Stomach (tissue), 9 donors: ENCODE results near the gene EYA3. TPM values are rescaled to one million over a fixed set of nuclear protein-coding genes. Genes with fewer than 3 reads are reported as not detected.

Source experiments
- DNase-seq, 2 donors: peaks; one replicate each; pipeline versions ENCODE4 v3.0.0 to v3.0.0-alpha.2; 2013 to 2019
- H3K27ac ChIP-seq, 5 donors: fragments of 200-600 bp in 4 of 5; sonication (generic) in 4 of 5; one replicate each; pipeline ENCODE4 v1.5.1; 2013 to 2019; ENCODE audit warnings: mild to moderate bottlenecking in 1 of 5, moderate library complexity in 1 of 5
- H3K27me3 ChIP-seq, 3 donors: fragments of 200-600 bp; sonication (generic); one replicate each; pipeline ENCODE4 v1.5.1; 2017 to 2019; ENCODE audit warnings: mixed run types in 1 of 3
- H3K36me3 ChIP-seq, 4 donors: fragments of 200-600 bp; sonication (generic); 1 replicate in 3 of 4; 2 replicates in 1 of 4; pipeline ENCODE4 v1.5.1; 2016 to 2019
- H3K4me1 ChIP-seq, 4 donors: fragments of 200-600 bp; sonication (generic); one replicate each; pipeline ENCODE4 v1.5.1; 2016 to 2019
- H3K4me3 ChIP-seq, 4 donors: fragments of 200-600 bp; sonication (generic) in 3 of 4; one replicate each; pipeline ENCODE4 v1.5.1; 2016 to 2019; ENCODE audit warnings: mild to moderate bottlenecking in 1 of 4
- H3K9me3 ChIP-seq, 4 donors: fragments of 200-600 bp; sonication (generic); one replicate each; pipeline ENCODE4 v1.5.1; 2016 to 2019
- EP300 ChIP-seq: sonication (generic); formaldehyde crosslinking; IDR thresholded peaks from one replicate; pipeline ENCODE4 v1.6.1; 2017; ENCODE audit warnings: antibody characterized with exemption
- POLR2A ChIP-seq, 4 donors: fragments of 450-650 bp; IDR thresholded peaks; one replicate each; pipeline ENCODE4 v1.6.1; 2016; ENCODE audit warnings: antibody characterized with exemption in 4 of 4, control low read depth in 2 of 4, mild to moderate bottlenecking in 1 of 4, moderate library complexity in 1 of 4
- POLR2AphosphoS5 ChIP-seq, 3 donors: sonication (generic); formaldehyde crosslinking; IDR thresholded peaks; one replicate each; pipeline ENCODE4 v1.6.1; 2016; ENCODE audit warnings: antibody characterized with exemption in 3 of 3
- WGBS, 5 donors: extraction: QIAGEN DNeasy Blood & Tissue Kit in 3 of 5; methylation state at CpG; one replicate each; pipeline versions ENCODE4 v1.1.5 to v1.1.7; 2013 to 2018; 5-methylcytosine and 5-hydroxymethylcytosine counted together
- intact Hi-C: fragments of 100-400 bp; cut with DNase I; formaldehyde crosslinking; loops from one replicate; pipeline ENCODE4 v1.15.1; 2023; ENCODE audit warnings: low total_unique reads
- polyA plus RNA-seq, 3 donors: library from polyadenylated mRNA; stranded (reverse); fragments of 200-250 nt; gene quantifications; one replicate each; pipeline ENCODE4 v1.2.3, GENCODE V29; 2013
- total RNA-seq, 5 donors: library from RNA; depleted of rRNA; stranded (reverse); fragments of >200 nt; gene quantifications; one replicate each; pipeline versions ENCODE4 v1.1.0 to v1.2.3, GENCODE V29; 2014 to 2016
- TF ChIP-seq, protein P1 (sequence below), 7 experiments: fragments of 450-650 bp in 4 of 7; fragments of 200-600 bp in 3 of 7; sonication (generic) in 3 of 7; IDR thresholded peaks; one replicate each; pipeline ENCODE4 v1.5.1; 2016 to 2019; ENCODE audit warnings: antibody characterized with exemption in 7 of 7, control low read depth in 2 of 7, mild to moderate bottlenecking in 1 of 7
- donor health status: healthy with polysubstance abuse.
- donor health status: Bipolar disorder and iron deficiency.
- donor health status: healthy.

EYA3 gene
- total and polyA plus RNA-seq, 8 donors = 2.9 to 38.2 (median 12.5) TPM

- H3K27me3 ChIP-seq = no peaks in the 10 kb centered on the region
- DNase-seq = no peak
- no peaks in the 10 kb centered on the region for H3K36me3 ChIP-seq
- intact Hi-C loops = no loop called here
- H3K4me1 ChIP-seq = peaks cover 6 to 26% (median 10%) of the 10 kb centered on the region in 4 donors
- TF ChIP-seq EP300 = no peak
- TF ChIP-seq POLR2AphosphoS5 (IDR thresholded peaks at IDR 0.05) = no peak
- TF ChIP-seq, protein P1, sequence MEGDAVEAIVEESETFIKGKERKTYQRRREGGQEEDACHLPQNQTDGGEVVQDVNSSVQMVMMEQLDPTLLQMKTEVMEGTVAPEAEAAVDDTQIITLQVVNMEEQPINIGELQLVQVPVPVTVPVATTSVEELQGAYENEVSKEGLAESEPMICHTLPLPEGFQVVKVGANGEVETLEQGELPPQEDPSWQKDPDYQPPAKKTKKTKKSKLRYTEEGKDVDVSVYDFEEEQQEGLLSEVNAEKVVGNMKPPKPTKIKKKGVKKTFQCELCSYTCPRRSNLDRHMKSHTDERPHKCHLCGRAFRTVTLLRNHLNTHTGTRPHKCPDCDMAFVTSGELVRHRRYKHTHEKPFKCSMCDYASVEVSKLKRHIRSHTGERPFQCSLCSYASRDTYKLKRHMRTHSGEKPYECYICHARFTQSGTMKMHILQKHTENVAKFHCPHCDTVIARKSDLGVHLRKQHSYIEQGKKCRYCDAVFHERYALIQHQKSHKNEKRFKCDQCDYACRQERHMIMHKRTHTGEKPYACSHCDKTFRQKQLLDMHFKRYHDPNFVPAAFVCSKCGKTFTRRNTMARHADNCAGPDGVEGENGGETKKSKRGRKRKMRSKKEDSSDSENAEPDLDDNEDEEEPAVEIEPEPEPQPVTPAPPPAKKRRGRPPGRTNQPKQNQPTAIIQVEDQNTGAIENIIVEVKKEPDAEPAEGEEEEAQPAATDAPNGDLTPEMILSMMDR (IDR thresholded peaks at IDR 0.05) = no peak
- TF ChIP-seq POLR2A (IDR thresholded peaks at IDR 0.05) = no peak
- 88 to 93% (median 89%) methylated on average over 6 of the region's 6 CpGs for WGBS, 5 donors
- no peak overlapping the region for H3K4me3 ChIP-seq
- H3K9me3 ChIP-seq = no peaks in the 10 kb centered on the region
- no peak overlapping the region for H3K27ac ChIP-seq
These were observed 133.3 kb downstream of the EYA3 start for GRCh38 chr1:27955076-27955475.

- no peaks in the 10 kb centered on the region for H3K36me3 ChIP-seq
- no peak for TF ChIP-seq POLR2AphosphoS5 (IDR thresholded peaks at IDR 0.05)
- TF ChIP-seq POLR2A (IDR thresholded peaks at IDR 0.05) = no peak
- TF ChIP-seq EP300 = no peak
- TF ChIP-seq, protein P1 (IDR thresholded peaks at IDR 0.05) = no peak
- H3K4me3 ChIP-seq = no peak overlapping the region
- intact Hi-C loops = no loop called here
- peaks cover 4 to 21% (median 8%) of the 10 kb centered on the region in 4 donors for H3K4me1 ChIP-seq
- no peaks in the 10 kb centered on the region for H3K27me3 ChIP-seq
- no peak overlapping the region for H3K27ac ChIP-seq
- WGBS, 5 donors = 91 to 96% (median 95%) methylated on average over 10 of the region's 10 CpGs
- DNase-seq = no peak
- no peaks in the 10 kb centered on the region for H3K9me3 ChIP-seq
These were observed 134.2 kb downstream of the EYA3 start for GRCh38 chr1:27954186-27954585.

DNA sequence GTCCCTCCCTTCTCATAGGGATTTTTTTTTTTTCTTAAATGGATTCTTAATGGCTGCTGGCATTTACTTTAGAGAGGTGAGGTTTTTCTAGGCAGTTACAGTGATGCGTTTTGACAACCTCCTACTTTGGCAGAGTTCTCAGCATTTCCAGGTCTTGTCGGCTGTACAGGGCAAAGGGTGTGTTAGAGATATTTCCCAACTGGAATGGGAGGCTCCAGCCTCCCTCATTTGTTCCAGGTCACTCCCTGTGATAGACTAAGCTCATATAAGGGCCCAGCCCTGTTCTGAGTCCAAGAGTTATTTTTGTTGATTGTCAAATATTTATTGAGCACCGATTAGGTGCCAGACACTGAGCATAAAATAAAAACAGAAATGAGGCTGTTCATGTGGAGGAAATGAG lies 136.3 kb downstream of the EYA3 start:
- no peak overlapping the region for H3K4me3 ChIP-seq
- TF ChIP-seq EP300 (no peak), POLR2AphosphoS5 (IDR thresholded peaks at IDR 0.05) (peak in 2 of 3 donors; percentile 8 to 27)
- no peaks in the 10 kb centered on the region for H3K27me3 ChIP-seq
- H3K36me3 ChIP-seq = no peaks in the 10 kb centered on the region
- H3K27ac ChIP-seq = peak overlapping the region; percentile 25 to 81 (median 51)
- H3K4me1 ChIP-seq = peaks cover 0 to 13% (median 3%) of the 10 kb centered on the region in 4 donors
- WGBS, 5 donors = 28 to 51% (median 33%) methylated on average over 3 of the region's 3 CpGs
- no peaks in the 10 kb centered on the region for H3K9me3 ChIP-seq
- peak; percentile 41 to 65 for DNase-seq
- intact Hi-C loops = no loop called here

- TF ChIP-seq, protein P1 (IDR thresholded peaks at IDR 0.05) = no peak
- TF ChIP-seq EP300 (no peak), POLR2A (IDR thresholded peaks at IDR 0.05) (no peak), POLR2AphosphoS5 (IDR thresholded peaks at IDR 0.05) (no peak)
- no peak for DNase-seq
- H3K9me3 ChIP-seq = no peaks in the 10 kb centered on the region
- no peaks in the 10 kb centered on the region for H3K36me3 ChIP-seq
- H3K27ac ChIP-seq = peak overlapping the region; percentile 25 to 77 (median 51)
- 35 to 80% (median 57%) methylated on average over 3 of the region's 3 CpGs for WGBS, 5 donors
- peaks cover 0 to 13% (median 3%) of the 10 kb centered on the region in 4 donors for H3K4me1 ChIP-seq
- intact Hi-C loops = no loop called here
- H3K27me3 ChIP-seq = no peaks in the 10 kb centered on the region
- H3K4me3 ChIP-seq = no peak overlapping the region
These were observed 137.0 kb downstream of the EYA3 start for GRCh38 chr1:27951396-27951795.

- no peaks in the 10 kb centered on the region for H3K27me3 ChIP-seq
- no peak for DNase-seq
- H3K36me3 ChIP-seq = no peaks in the 10 kb centered on the region
- H3K4me1 ChIP-seq = peaks cover 0 to 13% (median 3%) of the 10 kb centered on the region in 4 donors
- no peak for TF ChIP-seq POLR2AphosphoS5 (IDR thresholded peaks at IDR 0.05)
- TF ChIP-seq POLR2A (IDR thresholded peaks at IDR 0.05) = no peak
- TF ChIP-seq, protein P1 (IDR thresholded peaks at IDR 0.05) = no peak
- TF ChIP-seq EP300 = no peak
- 92 to 94% (median 93%) methylated on average over 6 to 8 of the region's 8 CpGs for WGBS, 5 donors
- no peak overlapping the region for H3K4me3 ChIP-seq
- H3K9me3 ChIP-seq = no peaks in the 10 kb centered on the region
- intact Hi-C loops = no loop called here
- H3K27ac ChIP-seq = no peak overlapping the region
These were observed 139.4 kb downstream of the EYA3 start for GRCh38 chr1:27949027-27949426.
